Measurements from ENCODE around the gene PSIP1.
"Not testable (repeated sequence)": the region's sequence is repeated elsewhere in the genome, so short reads cannot be mapped to it uniquely, and the experiment has no call there.

PSIP1 gene

GRCh38 chr9:15430920-15431844, 79.6 kb downstream of the PSIP1 start:
- peak; percentile 15 for DNase-seq (ENCODE audit: low spot score)

- DNase-seq (ENCODE audit: low spot score) = not testable (repeated sequence)
Measured at GRCh38 chr9:15427702-15428101, 83.1 kb downstream of the PSIP1 start.

GRCh38 chr9:15426019-15426418, 84.8 kb downstream of the PSIP1 start:
- DNase-seq (ENCODE audit: low spot score) = no peak

GRCh38 chr9:15423231-15423985, 87.4 kb downstream of the PSIP1 start:
- DNase-seq (ENCODE audit: low spot score) = no peak

GRCh38 chr9:15422372-15423230, 88.2 kb downstream of the PSIP1 start, which contains the start of gene SNAPC3:
Gene SNAPC3, plus strand, starts transcription at chr9:15422876. Its CDS starts 4 bp downstream, at chr9:15422880.
- DNase-seq (ENCODE audit: low spot score) = peak; percentile 97

GRCh38 chr9:15421990-15422371, 88.8 kb downstream of the PSIP1 start:
- no peak for DNase-seq (ENCODE audit: low spot score)

GRCh38 chr9:15421532-15421931, 89.2 kb downstream of the PSIP1 start:
- DNase-seq (ENCODE audit: low spot score) = no peak

GRCh38 chr9:15420796-15421195, 90.0 kb downstream of the PSIP1 start:
- DNase-seq (ENCODE audit: low spot score) = no peak

- DNase-seq (ENCODE audit: low spot score) = no peak
Measured at GRCh38 chr9:15417626-15418025, 93.1 kb downstream of the PSIP1 start.

GRCh38 chr9:15416880-15417279, 93.9 kb downstream of the PSIP1 start:
- peak; percentile 58 for DNase-seq (ENCODE audit: low spot score)
